GM12878 (cell line): ENCODE data around the gene ATXN2. TPM values are rescaled to one million over a fixed set of nuclear protein-coding genes. Genes with fewer than 3 reads are reported as not detected.

Experiments used
- CBX3 ChIP-seq: fragments of 200-600 bp; sonication (generic); IDR thresholded peaks from 2 replicates; pipeline ENCODE4 v1.6.1; 2016; ENCODE audit warnings: low read depth, borderline replicate concordance
- DPF2 ChIP-seq: fragments of 450-650 bp; IDR thresholded peaks from 2 replicates; pipeline ENCODE4 v1.6.1; 2017; ENCODE audit warnings: mild to moderate bottlenecking
- EP300 ChIP-seq, 2 experiments: fragments of 150-350 bp in 1 of 2; IDR thresholded peaks; 2 replicates each; pipeline ENCODE4 v1.6.1; 2011 to 2012; ENCODE audit warnings: low read depth in 2 of 2, low read length in 2 of 2, borderline replicate concordance in 1 of 2, improper control_type of control experiment in 1 of 2, inconsistent platforms in 1 of 2; ENCODE audit not compliant: control insufficient read depth in 1 of 2
- ESRRA ChIP-seq: IDR thresholded peaks from 2 replicates; pipeline ENCODE4 v1.6.1; 2012; ENCODE audit warnings: mild to moderate bottlenecking, low read length, improper control_type of control experiment
- JUNB ChIP-seq: IDR thresholded peaks from 2 replicates; pipeline ENCODE4 v1.6.1; 2016; ENCODE audit warnings: antibody characterized with exemption, mild to moderate bottlenecking
- MTA3 ChIP-seq: IDR thresholded peaks from 2 replicates; pipeline ENCODE4 v1.6.1; 2012; ENCODE audit warnings: low read length, inconsistent platforms, borderline replicate concordance
- NKRF ChIP-seq: fragments of 450-650 bp; conservative IDR thresholded peaks from 2 replicates; pipeline ENCODE4 v1.6.1; 2017; ENCODE audit warnings: mild to moderate bottlenecking, moderate library complexity
- PRDM15 ChIP-seq: fragments of 450-650 bp; formaldehyde crosslinking; IDR thresholded peaks from 2 replicates; pipeline ENCODE4 v1.4.0; 2020; ENCODE audit warnings: mild to moderate bottlenecking, moderate library complexity
- RCOR1 ChIP-seq: conservative IDR thresholded peaks from 2 replicates; pipeline ENCODE4 v1.6.1; 2012; ENCODE audit warnings: low read depth, low read length, improper control_type of control experiment
- RUNX3 ChIP-seq: IDR thresholded peaks from 2 replicates; pipeline ENCODE4 v1.6.1; 2012; ENCODE audit warnings: low read length, inconsistent platforms
- SREBF2 ChIP-seq: IDR thresholded peaks from 2 replicates; pipeline ENCODE4 v1.6.1; 2012; ENCODE audit warnings: mild to moderate bottlenecking, low read length
- YBX1 ChIP-seq: fragments of 450-650 bp; IDR thresholded peaks from 2 replicates; pipeline ENCODE4 v1.6.1; 2016; ENCODE audit warnings: antibody characterized with exemption
- YY1 ChIP-seq: IDR thresholded peaks from 2 replicates; pipeline ENCODE4 v1.6.1; 2011; ENCODE audit warnings: low read depth, mild to moderate bottlenecking, low read length
- ZNF592 ChIP-seq: fragments of 450-650 bp; IDR thresholded peaks from 2 replicates; pipeline ENCODE4 v1.6.1; 2017; ENCODE audit warnings: mild to moderate bottlenecking, moderate library complexity
- ZNF687 ChIP-seq: fragments of 450-650 bp; IDR thresholded peaks from 2 replicates; pipeline ENCODE4 v1.6.1; 2017; ENCODE audit warnings: mild to moderate bottlenecking, moderate library complexity
- polyA plus RNA-seq, 11 experiments: library from polyadenylated mRNA; depleted of rRNA in 4 of 11; unstranded in 6 of 11; stranded (reverse) in 5 of 11; fragments of >200 nt; fragmentation: Nextera tagmentation in 4 of 11; fragmentation: Illumina TruSeq in 1 of 11; extraction: Ambion mirVana in 4 of 11; extraction: Trizol in 1 of 11; gene quantifications; 1 replicate in 1 of 11; 2 replicates in 10 of 11; pipeline versions ENCODE4 v1.2.1 to v1.2.3, GENCODE V29; 2011 to 2016; ENCODE audit warnings: inconsistent platforms in 2 of 11, missing spikeins in 2 of 11, low read depth in 1 of 11
- total RNA-seq, 4 experiments: library from RNA; depleted of rRNA in 3 of 4; stranded (reverse); fragments of >200 nt in 3 of 4; fragmentation: Illumina TruSeq in 1 of 4; extraction: Trizol in 1 of 4; gene quantifications; 2 replicates each; pipeline versions ENCODE4 v1.2.1 to v1.2.3, GENCODE V29; 2013 to 2021

Gene ATXN2
- total and polyA plus RNA-seq, 10 of the 15 experiments (the other 5 are each of a cell fraction or from before 2014, with no cell fraction given), result 8.8 to 31.5 (median 19.0) TPM

- TF ChIP-seq YY1, result no peak
- no peak for TF ChIP-seq RCOR1
- TF ChIP-seq MTA3, result no peak
- no peak for TF ChIP-seq ZNF592
- peak; percentile 7; the same call in 1 of the 2 replicates for TF ChIP-seq JUNB
- TF ChIP-seq EP300 (IDR thresholded peaks at IDR 0.05; ENCODE audit: borderline replicate concordance in 1 of 2, control insufficient read depth in 1 of 2, low read depth in 2 of 2, low read length in 2 of 2), result peak; percentile 36 to 61; a peak in 2 of 4 replicates
- no peak for TF ChIP-seq RUNX3
- no peak; the same call in 1 of the 2 replicates for TF ChIP-seq NKRF
- TF ChIP-seq SREBF2, result no peak
- TF ChIP-seq CBX3, result no peak
- TF ChIP-seq DPF2, result peak; percentile 30; the same call in 1 of the 2 replicates
- TF ChIP-seq ZNF687, result no peak
- no peak for TF ChIP-seq ESRRA
- no peak for TF ChIP-seq PRDM15 (CRISPR knock-in tag)
- no peak for TF ChIP-seq YBX1
These were observed 192.4 kb downstream of the ATXN2 start (continued) for GRCh38 chr12:111406474-111407376.
